ENCODE data around the gene MRPS18C. TPM values are rescaled to one million over a fixed set of nuclear protein-coding genes. Genes with fewer than 3 reads are reported as not detected.

The MRPS18C gene
- total RNA-seq, 6 experiments from 2014 or later: 45.2 to 72.1 (median 56.0) TPM

DNA sequence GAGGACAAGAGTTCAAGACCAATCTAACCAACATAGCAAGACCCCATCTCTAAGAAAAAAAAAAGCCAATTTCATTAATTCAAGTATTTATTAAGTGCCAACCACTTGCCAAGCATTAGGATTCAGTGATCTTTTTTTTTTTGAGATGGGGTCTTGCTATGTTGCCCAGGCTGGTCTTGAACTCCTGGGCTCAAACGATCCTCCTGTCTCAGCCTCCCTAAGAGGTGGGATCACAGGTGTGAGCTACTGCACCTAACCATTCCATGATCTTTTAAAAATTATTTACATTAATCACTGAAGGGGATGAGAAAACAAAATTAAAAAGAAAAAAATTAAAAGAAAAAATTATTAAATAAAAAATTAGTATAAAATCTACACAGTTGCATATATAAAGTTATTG, 24.7 kb upstream of the MRPS18C start:
- no peaks in the 10 kb centered on the region for H3K27me3 Mint-ChIP-seq (ENCODE audit: insufficient read depth)
- no peaks in the 10 kb centered on the region for H3K36me3 Mint-ChIP-seq (ENCODE audit: low read depth)
- TF ChIP-seq, protein P1, sequence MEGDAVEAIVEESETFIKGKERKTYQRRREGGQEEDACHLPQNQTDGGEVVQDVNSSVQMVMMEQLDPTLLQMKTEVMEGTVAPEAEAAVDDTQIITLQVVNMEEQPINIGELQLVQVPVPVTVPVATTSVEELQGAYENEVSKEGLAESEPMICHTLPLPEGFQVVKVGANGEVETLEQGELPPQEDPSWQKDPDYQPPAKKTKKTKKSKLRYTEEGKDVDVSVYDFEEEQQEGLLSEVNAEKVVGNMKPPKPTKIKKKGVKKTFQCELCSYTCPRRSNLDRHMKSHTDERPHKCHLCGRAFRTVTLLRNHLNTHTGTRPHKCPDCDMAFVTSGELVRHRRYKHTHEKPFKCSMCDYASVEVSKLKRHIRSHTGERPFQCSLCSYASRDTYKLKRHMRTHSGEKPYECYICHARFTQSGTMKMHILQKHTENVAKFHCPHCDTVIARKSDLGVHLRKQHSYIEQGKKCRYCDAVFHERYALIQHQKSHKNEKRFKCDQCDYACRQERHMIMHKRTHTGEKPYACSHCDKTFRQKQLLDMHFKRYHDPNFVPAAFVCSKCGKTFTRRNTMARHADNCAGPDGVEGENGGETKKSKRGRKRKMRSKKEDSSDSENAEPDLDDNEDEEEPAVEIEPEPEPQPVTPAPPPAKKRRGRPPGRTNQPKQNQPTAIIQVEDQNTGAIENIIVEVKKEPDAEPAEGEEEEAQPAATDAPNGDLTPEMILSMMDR (IDR thresholded peaks at IDR 0.05): no peak
- H3K27ac Mint-ChIP-seq: no peak overlapping the region
- no peaks in the 10 kb centered on the region for H3K4me1 Mint-ChIP-seq (ENCODE audit: low read depth)
- no peak for DNase-seq
- H3K4me3 Mint-ChIP-seq: no peak overlapping the region
- H3K9me3 Mint-ChIP-seq: no peaks in the 10 kb centered on the region

DNA sequence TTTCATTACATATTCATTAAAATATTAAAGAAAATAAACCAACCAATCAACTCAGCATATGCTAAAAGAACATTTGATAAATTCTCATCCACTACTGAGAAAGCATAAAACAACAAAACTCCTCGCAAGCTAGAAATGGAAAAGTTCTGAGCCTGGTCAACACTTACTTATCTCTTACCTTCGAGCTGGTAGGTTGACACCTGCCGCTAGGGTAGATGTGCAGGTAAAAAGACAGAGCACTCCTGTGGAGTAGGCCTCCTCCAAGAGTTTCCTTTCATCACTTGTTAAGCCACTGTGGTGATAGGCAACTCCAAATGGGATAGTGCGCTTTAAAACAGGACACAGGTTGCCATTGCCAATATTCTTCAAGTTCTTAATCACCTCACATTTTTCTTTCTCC, 19.2 kb upstream of the MRPS18C start:
- Mint-ChIP-seq H3K36me3 (ENCODE audit: low read depth) (no peaks in the 10 kb centered on the region), H3K27me3 (ENCODE audit: insufficient read depth) (no peaks in the 10 kb centered on the region), H3K4me3 (no peak overlapping the region), H3K27ac (no peak overlapping the region), H3K9me3 (no peaks in the 10 kb centered on the region), H3K4me1 (ENCODE audit: low read depth) (0 out of 2 replicates have a peak, but pooled peaks cover 4% of the 10 kb centered on the region)
- no peak for DNase-seq
- TF ChIP-seq, protein P1 (IDR thresholded peaks at IDR 0.05): no peak

DNA sequence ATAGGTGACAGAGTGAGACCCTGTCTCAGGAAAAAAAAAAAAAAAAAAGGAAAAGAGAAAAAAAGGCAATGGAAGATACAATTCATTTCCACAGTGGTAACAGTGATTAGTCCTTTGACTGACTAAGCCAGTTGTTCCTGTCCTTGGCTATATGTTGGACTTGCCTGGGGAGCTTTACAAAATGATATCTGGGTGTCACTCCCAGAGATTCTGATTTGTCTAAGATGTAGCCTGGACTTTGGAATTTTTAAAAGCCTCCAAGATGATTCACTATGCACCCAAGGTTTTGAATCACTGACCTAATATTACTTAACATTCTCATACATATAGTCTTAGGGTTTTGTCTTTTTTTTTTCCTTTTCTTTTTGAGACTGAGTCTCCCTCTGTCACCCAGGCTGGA, 17.1 kb upstream of the MRPS18C start:
- 0 out of 2 replicates have a peak, but pooled peaks cover 4% of the 10 kb centered on the region for H3K4me1 Mint-ChIP-seq (ENCODE audit: low read depth)
- H3K4me3 Mint-ChIP-seq: no peak overlapping the region
- H3K36me3 Mint-ChIP-seq (ENCODE audit: low read depth): no peaks in the 10 kb centered on the region
- TF ChIP-seq, protein P1 (IDR thresholded peaks at IDR 0.05): no peak
- no peak overlapping the region for H3K27ac Mint-ChIP-seq
- no peaks in the 10 kb centered on the region for H3K9me3 Mint-ChIP-seq
- DNase-seq: peak; percentile 17
- H3K27me3 Mint-ChIP-seq (ENCODE audit: insufficient read depth): no peaks in the 10 kb centered on the region

DNA sequence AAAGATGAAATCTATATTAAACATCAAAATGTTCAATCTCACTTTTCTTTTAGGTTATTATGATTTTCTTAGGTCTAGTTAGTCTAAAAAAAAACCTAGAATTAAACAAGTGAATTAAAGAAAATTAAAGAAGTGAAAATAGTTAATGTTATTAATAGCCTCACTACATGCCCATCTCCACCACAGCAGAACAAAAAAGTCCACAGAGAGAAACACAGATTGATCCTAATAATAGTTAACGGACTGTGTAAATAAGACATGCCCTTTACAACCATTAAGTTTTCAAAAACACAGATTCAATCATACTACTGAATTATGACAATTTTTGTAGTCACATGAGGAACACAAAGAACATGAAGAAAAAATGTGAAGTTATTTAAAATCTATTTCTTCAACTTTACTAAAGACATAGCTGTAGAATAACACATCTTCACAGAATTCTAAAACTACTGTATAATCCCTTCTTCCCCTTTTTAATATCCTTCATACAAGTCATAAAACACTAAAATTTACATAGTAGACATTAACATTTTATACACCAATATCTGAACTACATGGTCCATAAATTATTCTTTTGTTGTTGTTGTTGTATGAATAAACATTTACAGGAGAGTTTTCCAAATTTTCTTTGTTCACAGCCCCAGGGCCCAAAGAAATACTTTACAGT, 15.6 kb upstream of the MRPS18C start:
- Mint-ChIP-seq H3K36me3 (ENCODE audit: low read depth) (no peaks in the 10 kb centered on the region), H3K4me3 (no peak overlapping the region), H3K27me3 (ENCODE audit: insufficient read depth) (no peaks in the 10 kb centered on the region; the same call in 1 of the 2 replicates), H3K9me3 (no peaks in the 10 kb centered on the region), H3K4me1 (ENCODE audit: low read depth) (0 out of 2 replicates have a peak, but pooled peaks cover 4% of the 10 kb centered on the region), H3K27ac (no peak overlapping the region)
- TF ChIP-seq, protein P1 (IDR thresholded peaks at IDR 0.05): no peak
- no peak for DNase-seq

DNA sequence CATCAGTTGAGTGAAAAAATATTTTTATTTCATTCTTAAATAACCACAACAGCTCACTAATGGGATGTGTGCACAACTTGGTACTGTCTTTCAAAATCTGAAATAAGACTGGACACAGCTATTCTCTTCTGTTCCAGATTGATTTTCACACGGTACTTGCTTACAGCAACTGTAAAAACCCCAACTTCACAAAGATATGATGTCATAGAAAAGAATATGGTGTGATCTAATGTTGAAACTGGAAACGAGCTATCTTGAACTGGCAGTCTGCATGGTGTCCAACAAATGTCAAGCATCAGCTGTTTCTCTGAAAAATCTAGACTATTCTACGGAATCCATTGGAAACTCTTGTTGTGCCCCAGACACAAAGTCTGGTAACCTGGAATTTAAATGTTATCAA, 15.0 kb upstream of the MRPS18C start:
- Mint-ChIP-seq H3K9me3 (no peaks in the 10 kb centered on the region), H3K27me3 (ENCODE audit: insufficient read depth) (no peaks in the 10 kb centered on the region; the same call in 1 of the 2 replicates), H3K27ac (no peak overlapping the region), H3K4me3 (no peak overlapping the region), H3K4me1 (ENCODE audit: low read depth) (0 out of 2 replicates have a peak, but pooled peaks cover 4% of the 10 kb centered on the region), H3K36me3 (ENCODE audit: low read depth) (no peaks in the 10 kb centered on the region)
- no peak for DNase-seq
- TF ChIP-seq, protein P1 (IDR thresholded peaks at IDR 0.05): no peak
